PC-3 (cell line): Measurements from ENCODE around the gene SFTPD.
"Not testable (repeated sequence)": the region's sequence is repeated elsewhere in the genome, so short reads cannot be mapped to it uniquely, and the experiment has no call there.

Experiments
- EZH2phosphoT487 ChIP-seq: fragments of 300-600 bp; sonication (generic); IDR thresholded peaks from 2 replicates; pipeline ENCODE4 v1.6.1; 2018; ENCODE audit warnings: mild to moderate bottlenecking, antibody characterized with exemption, low read length, borderline replicate concordance
- TF ChIP-seq, protein P1 (sequence below): fragments of 300-600 bp; sonication (generic); conservative IDR thresholded peaks from 2 replicates; pipeline ENCODE4 v1.5.1; 2017; ENCODE audit warnings: antibody characterized with exemption, low read depth, mild to moderate bottlenecking, low read length

DNA sequence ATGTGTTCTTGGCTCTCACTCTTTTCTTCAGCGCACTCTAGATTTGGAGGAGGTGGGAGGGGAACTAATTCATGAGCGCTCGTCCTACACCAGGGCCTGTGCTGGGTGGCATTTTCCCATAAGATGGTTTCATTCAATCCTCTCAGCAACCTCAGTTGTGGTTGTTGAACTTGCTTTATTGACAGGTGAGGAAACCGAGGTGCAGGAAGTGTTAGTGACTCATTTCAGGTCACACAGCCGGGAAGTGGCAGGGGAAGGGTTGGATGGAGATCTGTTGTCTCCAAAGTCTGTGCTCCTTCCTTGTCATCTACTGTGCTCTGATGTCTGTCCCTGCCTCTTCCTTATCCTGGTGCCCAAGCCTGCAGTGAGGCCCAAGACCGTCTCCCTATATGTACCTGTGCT, 26.9 kb downstream of the SFTPD start:
- TF ChIP-seq, protein P1, sequence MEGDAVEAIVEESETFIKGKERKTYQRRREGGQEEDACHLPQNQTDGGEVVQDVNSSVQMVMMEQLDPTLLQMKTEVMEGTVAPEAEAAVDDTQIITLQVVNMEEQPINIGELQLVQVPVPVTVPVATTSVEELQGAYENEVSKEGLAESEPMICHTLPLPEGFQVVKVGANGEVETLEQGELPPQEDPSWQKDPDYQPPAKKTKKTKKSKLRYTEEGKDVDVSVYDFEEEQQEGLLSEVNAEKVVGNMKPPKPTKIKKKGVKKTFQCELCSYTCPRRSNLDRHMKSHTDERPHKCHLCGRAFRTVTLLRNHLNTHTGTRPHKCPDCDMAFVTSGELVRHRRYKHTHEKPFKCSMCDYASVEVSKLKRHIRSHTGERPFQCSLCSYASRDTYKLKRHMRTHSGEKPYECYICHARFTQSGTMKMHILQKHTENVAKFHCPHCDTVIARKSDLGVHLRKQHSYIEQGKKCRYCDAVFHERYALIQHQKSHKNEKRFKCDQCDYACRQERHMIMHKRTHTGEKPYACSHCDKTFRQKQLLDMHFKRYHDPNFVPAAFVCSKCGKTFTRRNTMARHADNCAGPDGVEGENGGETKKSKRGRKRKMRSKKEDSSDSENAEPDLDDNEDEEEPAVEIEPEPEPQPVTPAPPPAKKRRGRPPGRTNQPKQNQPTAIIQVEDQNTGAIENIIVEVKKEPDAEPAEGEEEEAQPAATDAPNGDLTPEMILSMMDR = not testable (repeated sequence)
- not testable (repeated sequence) for TF ChIP-seq EZH2phosphoT487
